HG02759 (cell line): Measurements from ENCODE around the gene SNX6.
"Not testable (repeated sequence)": the region's sequence is repeated elsewhere in the genome, so short reads cannot be mapped to it uniquely, and the experiment has no call there.

ENCODE experiments used
- ATAC-seq: cut with Tn5 transposase; IDR thresholded peaks from one replicate; pipeline ENCODE4 v1.9.1; 2021; ENCODE audit warnings: mild to moderate bottlenecking, moderate library complexity; ENCODE audit not compliant: unreplicated experiment

The SNX6 gene

GRCh38 chr14:34640826-34641225 lies 10.9 kb upstream of the SNX6 start:
- ATAC-seq, result no peak

GRCh38 chr14:34634360-34634771 lies 4.4 kb upstream of the SNX6 start:
- ATAC-seq, result not testable (repeated sequence)

- ATAC-seq, result no peak
Observed at GRCh38 chr14:34633742-34634141, 3.8 kb upstream of the SNX6 start.

- ATAC-seq, result no peak
Observed at GRCh38 chr14:34632411-34632978, 2.5 kb upstream of the SNX6 start.

GRCh38 chr14:34629344-34629656 lies 648 bp downstream of the SNX6 start:
- no peak for ATAC-seq

GRCh38 chr14:34628681-34629135 lies 1.2 kb downstream of the SNX6 start:
- no peak for ATAC-seq

- no peak for ATAC-seq
Observed at GRCh38 chr14:34623506-34623905, 6.4 kb downstream of the SNX6 start.

GRCh38 chr14:34620839-34621238 lies 9.1 kb downstream of the SNX6 start:
- no peak for ATAC-seq

GRCh38 chr14:34620115-34620514 lies 9.8 kb downstream of the SNX6 start:
- ATAC-seq, result no peak

- ATAC-seq, result no peak
Observed at GRCh38 chr14:34619471-34619870, 10.5 kb downstream of the SNX6 start.

- ATAC-seq, result no peak
Observed at GRCh38 chr14:34616360-34616759, 13.6 kb downstream of the SNX6 start.

- no peak for ATAC-seq
Observed at GRCh38 chr14:34615507-34615906, 14.4 kb downstream of the SNX6 start.

GRCh38 chr14:34614638-34615037 lies 15.3 kb downstream of the SNX6 start:
- no peak for ATAC-seq

GRCh38 chr14:34610101-34610500 lies 19.8 kb downstream of the SNX6 start:
- ATAC-seq, result no peak

- no peak for ATAC-seq
Observed at GRCh38 chr14:34605461-34605860, 24.5 kb downstream of the SNX6 start.

GRCh38 chr14:34604995-34605394 lies 25.0 kb downstream of the SNX6 start:
- no peak for ATAC-seq

- ATAC-seq, result no peak
Observed at GRCh38 chr14:34596891-34597290, 33.1 kb downstream of the SNX6 start.

- no peak for ATAC-seq
Observed at GRCh38 chr14:34593740-34594375, 36.1 kb downstream of the SNX6 start.

GRCh38 chr14:34592623-34593022 lies 37.3 kb downstream of the SNX6 start:
- ATAC-seq, result no peak

GRCh38 chr14:34583525-34583924 lies 46.4 kb downstream of the SNX6 start:
- ATAC-seq, result no peak

- ATAC-seq, result no peak
Observed at GRCh38 chr14:34582117-34582680, 47.7 kb downstream of the SNX6 start.

- ATAC-seq, result no peak
Observed at GRCh38 chr14:34580381-34580780, 49.6 kb downstream of the SNX6 start.

- no peak for ATAC-seq
Observed at GRCh38 chr14:34571771-34572170, 58.2 kb downstream of the SNX6 start.
